Lower leg skin (tissue), 3 donors: ENCODE data around the gene DRICH1.

Experiments used
- CTCF ChIP-seq, 3 donors: fragments of 450-650 bp; IDR thresholded peaks; one replicate each; pipeline ENCODE4 v1.5.1; 2016; ENCODE audit warnings: antibody characterized with exemption in 3 of 3, mild to moderate bottlenecking in 3 of 3, moderate library complexity in 2 of 3
- POLR2A ChIP-seq, 2 donors: fragments of 450-650 bp; IDR thresholded peaks; one replicate each; pipeline ENCODE4 v1.6.1; 2016 to 2017; ENCODE audit warnings: antibody characterized with exemption in 2 of 2, mild to moderate bottlenecking in 1 of 2, moderate library complexity in 1 of 2

- no peak for TF ChIP-seq CTCF (IDR thresholded peaks at IDR 0.05)
- TF ChIP-seq POLR2A (IDR thresholded peaks at IDR 0.05), result no peak
These were observed 67.8 kb downstream of the DRICH1 start for GRCh38 chr22:23564276-23564675.
